GM03348 (cell line): ENCODE data around the gene GPATCH4.
A peak's percentile ranks its signal among the peaks of the same experiment; 100 is the strongest.
"Not testable (repeated sequence)": the region's sequence is repeated elsewhere in the genome, so short reads cannot be mapped to it uniquely, and the experiment has no call there.

Source experiments
- DNase-seq: peaks from one replicate; pipeline ENCODE4 v3.0.0; 2012; ENCODE audit warnings: low spot score

The GPATCH4 gene

DNA sequence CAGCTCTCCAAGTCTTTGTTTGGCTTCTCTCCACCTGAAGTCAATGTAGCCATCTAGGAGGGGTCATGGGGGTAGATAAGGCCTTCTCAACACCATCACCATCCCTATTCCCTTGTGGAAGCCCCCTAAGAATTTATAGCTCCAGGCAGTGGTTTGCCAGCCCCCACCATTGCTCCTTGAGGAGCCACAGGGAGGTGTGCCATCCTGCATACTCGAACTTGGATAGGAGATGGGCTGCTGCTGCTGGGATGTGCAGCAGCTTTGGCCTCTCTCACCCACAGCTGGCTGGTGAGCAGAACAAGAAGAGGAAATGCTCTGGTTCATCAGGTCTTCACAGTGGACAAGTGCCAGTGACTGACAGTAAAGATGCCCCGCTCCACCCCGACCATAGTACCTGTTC is 4.9 kb downstream of the GPATCH4 start:
- DNase-seq: no peak

DNA sequence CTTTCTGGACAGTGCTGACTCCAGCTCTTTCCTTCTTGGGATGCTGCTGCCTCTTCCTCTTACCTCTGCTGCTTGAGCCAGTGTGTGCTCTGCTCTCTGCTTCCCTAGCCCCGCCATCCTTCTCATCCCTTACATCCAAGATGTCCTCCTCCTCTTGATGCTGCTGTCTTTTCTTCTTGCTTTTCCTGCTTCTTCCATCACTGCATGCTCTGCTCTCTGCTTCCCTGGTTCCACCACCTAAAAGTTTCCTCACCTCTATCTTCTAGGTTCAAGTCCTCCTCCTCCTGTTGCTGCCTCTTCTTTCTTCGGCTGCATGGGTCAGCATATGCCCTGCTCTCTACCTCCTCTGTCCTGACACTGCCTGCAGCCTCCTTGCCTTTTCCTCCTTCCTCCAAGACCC is 6.3 kb downstream of the GPATCH4 start:
- no peak for DNase-seq

GRCh38 chr1:156594190-156594589 is 7.1 kb downstream of the GPATCH4 start:
- DNase-seq: no peak

- DNase-seq: no peak
Observed at GRCh38 chr1:156593661-156593989, 7.7 kb downstream of the GPATCH4 start.

DNA sequence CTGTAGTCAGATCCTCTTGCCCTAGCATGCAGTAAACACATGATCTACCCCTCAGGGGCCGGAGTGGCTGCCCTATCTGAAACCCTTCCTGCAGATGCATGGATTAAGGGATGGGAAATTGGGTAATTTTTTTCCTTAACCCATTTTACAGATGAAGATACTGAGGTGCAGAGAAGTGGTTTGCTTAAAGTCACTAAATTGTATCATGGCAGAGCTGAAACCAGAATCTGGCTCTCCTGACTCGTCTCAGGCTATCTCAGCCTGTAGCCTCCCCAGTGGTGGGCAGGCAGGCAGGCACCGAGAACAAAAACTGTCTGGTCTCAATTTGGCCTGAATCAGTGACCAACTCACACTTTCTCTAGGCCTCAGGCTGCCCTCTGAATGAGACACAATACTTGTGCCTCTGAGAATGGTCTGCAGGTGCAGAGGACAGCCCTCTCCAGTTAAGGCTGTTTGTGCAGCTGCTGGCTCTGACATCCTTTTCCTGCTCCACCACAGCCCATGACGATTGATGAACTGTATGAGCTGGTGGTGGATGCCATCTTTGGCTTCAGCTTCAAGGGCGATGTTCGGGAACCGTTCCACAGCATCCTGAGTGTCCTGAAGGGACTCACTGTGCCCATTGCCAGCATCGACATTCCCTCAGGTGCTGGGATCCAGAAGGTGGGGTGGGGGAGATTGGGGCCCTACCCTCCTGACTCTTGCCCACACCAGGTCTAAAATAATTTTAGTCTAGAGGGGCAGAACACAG is 8.2 kb downstream of the GPATCH4 start:
- no peak for DNase-seq

DNA sequence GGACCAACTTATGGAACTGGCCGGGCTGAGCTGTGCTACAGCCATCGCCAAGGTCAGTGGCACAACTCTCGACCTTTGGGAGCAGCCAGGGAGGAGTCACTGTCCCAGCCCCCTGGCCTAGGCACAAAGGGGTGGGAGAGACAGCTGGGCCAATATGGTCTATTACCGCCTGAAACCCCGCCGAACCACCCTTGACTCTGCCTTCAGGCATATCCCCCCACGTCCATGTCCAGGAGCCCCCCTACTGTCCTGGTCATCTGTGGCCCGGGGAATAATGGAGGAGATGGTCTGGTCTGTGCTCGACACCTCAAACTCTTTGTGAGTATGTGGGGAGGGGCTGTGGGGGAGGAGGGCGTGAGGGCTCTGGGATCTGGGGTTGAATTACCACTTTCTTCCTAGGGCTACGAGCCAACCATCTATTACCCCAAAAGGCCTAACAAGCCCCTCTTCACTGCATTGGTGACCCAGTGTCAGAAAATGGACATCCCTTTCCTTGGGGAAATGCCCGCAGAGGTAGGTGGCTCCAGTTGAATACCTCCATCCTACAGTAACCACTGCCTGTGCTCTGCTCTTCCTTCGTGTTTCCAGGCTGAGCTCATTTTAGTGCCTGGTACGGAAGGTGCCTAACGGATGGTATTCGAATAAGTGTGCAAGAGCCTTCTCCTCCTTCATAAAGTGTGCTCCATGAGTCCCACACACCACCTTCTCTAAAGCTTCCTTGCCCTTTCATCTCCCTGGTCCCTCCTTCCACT is 8.9 kb downstream of the GPATCH4 start:
- no peak for DNase-seq

- peak; percentile 96 for DNase-seq
Observed at GRCh38 chr1:156591432-156592157, 9.7 kb downstream of the GPATCH4 start, which contains the start of gene NAXE. NAXE (plus strand) TSS chr1:156591776; CDS start chr1:156591805, 29 bp downstream.

DNA sequence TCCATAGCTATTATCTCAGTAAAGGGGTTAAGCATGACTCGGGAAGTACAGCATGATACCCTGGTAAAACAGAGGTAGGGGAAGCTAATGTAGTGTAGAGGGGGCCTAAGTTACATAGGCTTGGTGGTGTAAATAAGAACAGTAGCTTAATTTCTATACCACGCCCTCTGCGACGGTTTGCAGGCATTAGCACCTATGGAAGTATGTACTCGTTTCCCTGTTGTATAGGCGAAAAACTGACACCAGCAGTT is 10.2 kb downstream of the GPATCH4 start:
- no peak for DNase-seq

- DNase-seq: no peak
Observed at GRCh38 chr1:156590326-156591180, 10.7 kb downstream of the GPATCH4 start.

DNA sequence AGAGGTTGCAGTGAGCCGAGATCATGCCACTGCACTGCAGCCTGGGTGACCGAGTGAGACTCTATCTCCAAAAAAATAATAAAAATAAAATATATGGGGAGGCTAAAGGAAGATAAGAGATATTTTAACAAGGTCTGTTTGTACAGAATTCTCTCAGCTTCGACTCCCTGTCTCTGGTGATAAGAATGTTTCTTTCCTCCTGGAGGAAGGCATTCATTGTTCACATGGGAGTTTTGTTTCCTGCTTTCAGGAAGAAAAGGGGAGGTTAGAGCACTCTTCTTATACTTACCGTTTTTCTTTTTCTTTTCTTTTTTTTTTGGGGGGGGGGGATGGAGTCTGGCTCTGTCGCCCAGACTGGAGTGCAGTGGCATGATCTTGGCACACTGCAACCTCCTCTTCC is 11.7 kb downstream of the GPATCH4 start:
- DNase-seq: no peak

DNA sequence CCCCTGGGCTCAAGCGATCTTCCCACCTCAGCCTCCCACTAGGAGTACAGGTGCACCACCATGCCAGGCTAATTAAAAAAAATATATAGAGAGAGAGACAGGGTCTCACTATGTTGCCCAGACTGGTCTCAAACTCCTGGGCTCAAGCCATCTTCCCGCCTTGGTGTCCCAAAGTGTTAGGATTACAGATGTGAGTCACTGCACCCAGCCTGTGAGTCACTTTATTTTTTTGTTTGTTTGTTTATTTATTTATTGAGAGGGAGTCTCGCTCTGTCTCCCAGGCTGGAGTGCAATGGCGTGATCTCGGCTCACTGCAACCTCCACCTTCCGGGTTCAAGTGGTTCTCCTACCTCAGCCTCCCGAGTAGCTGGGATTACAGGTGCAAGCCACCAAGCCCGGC is 13.4 kb downstream of the GPATCH4 start:
- not testable (repeated sequence) for DNase-seq

DNA sequence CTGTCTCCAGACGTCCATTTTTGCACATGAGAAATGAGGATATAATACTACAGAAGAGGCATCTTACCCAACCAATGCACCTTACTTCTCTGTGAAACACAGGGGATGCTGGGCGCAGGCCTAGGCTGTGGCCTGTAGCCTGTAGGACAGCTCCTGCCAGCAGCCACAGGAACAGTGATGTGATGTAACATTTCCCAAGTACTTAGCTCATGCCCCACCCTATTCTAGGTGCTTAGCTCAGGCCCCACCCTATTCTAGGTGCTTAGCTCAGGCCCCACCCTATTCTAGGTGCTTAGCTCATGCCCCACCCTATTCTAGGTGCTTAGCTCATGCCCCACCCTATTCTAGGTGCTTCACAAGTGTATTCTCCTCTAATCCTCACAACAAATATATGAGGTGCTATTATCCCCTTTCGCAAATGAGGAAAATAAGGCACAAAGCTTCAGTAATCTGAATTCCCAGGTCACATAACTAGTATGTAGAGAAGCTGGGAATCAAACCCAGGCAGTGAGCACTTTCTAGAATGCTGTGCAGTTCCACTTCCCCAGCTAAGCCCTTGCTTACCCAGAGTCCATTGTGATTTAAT is 14.3 kb downstream of the GPATCH4 start:
- DNase-seq: no peak

DNA sequence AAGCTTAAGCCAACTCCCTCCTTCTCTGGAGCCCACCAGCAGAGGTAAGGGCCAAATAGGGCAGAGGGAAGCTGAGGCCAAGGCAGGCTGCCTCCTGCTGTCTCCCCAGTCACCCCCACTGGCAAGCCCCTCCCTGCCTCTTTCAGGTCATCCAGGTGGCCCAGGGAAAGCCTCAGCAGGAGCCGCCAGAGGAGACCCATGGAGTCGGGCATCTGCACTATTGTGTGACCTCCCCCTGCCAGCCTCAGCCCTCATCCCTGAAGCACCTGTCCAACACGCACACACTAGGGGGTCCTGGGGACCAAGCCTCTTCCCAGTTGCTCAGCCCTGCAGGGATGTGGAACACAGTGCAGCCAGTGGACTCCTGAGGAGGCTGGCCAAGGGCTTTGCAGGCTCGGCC is 15.0 kb downstream of the GPATCH4 start:
- no peak for DNase-seq

GRCh38 chr1:156584813-156585212 is 16.5 kb downstream of the GPATCH4 start:
- DNase-seq: no peak

- peak; percentile 87 for DNase-seq
Observed at GRCh38 chr1:156583821-156584622, 17.3 kb downstream of the GPATCH4 start.

GRCh38 chr1:156582388-156583017 is 18.8 kb downstream of the GPATCH4 start:
- DNase-seq: no peak

- no peak for DNase-seq
Observed at GRCh38 chr1:156581661-156582387, 19.5 kb downstream of the GPATCH4 start.

- DNase-seq: no peak
Observed at GRCh38 chr1:156579472-156579871, 21.8 kb downstream of the GPATCH4 start, which contains the start of gene TTC24. TTC24 (plus strand) TSS chr1:156579723; CDS start chr1:156581365, 1,642 bp downstream.

DNA sequence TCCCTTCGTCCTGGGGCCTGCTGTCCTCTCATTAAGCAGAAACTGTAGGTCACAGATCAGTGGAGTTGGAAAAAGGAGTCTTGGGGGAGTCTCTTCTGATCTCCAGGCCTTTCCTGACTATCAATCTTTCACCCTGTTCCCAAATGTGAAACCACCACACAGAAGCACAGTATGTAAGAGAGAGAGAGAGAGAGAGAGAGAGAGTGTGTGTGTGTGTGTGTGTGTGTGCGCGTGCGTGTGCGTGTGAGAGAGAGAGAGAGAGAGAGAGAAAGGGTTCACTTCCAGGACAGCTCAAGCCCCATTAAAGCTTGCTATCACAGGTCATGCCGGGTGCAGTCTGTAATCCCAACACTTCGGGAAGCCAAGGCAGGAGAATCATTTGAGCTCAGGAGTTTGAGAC is 23.2 kb downstream of the GPATCH4 start:
- no peak for DNase-seq

DNA sequence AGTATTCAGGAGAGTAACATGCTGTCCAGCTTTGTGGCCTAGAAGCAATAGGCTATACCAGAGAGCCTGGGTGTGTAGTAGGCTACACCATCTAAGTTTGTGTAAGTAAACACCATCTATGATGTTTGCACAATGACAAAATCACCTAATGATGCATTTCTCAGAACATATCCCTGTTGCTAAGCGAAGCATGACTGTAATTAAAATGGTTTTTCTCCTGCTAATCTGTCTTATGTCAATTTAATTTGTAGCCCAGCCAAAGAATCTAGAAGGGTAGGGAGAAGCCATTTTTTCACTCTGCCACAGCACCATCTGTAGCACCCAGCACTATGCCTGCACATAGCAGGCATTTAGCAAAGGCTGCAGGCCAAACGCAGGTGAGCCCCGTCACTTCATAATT is 23.7 kb downstream of the GPATCH4 start:
- DNase-seq: no peak
